GM19395 (cell line): Measurements from ENCODE around the gene PTPRCAP.

Experiments used
- ATAC-seq: cut with Tn5 transposase; IDR thresholded peaks from one replicate; pipeline ENCODE4 v1.9.1; 2021; ENCODE audit warnings: mild to moderate bottlenecking, moderate library complexity; ENCODE audit not compliant: unreplicated experiment

Gene PTPRCAP

DNA sequence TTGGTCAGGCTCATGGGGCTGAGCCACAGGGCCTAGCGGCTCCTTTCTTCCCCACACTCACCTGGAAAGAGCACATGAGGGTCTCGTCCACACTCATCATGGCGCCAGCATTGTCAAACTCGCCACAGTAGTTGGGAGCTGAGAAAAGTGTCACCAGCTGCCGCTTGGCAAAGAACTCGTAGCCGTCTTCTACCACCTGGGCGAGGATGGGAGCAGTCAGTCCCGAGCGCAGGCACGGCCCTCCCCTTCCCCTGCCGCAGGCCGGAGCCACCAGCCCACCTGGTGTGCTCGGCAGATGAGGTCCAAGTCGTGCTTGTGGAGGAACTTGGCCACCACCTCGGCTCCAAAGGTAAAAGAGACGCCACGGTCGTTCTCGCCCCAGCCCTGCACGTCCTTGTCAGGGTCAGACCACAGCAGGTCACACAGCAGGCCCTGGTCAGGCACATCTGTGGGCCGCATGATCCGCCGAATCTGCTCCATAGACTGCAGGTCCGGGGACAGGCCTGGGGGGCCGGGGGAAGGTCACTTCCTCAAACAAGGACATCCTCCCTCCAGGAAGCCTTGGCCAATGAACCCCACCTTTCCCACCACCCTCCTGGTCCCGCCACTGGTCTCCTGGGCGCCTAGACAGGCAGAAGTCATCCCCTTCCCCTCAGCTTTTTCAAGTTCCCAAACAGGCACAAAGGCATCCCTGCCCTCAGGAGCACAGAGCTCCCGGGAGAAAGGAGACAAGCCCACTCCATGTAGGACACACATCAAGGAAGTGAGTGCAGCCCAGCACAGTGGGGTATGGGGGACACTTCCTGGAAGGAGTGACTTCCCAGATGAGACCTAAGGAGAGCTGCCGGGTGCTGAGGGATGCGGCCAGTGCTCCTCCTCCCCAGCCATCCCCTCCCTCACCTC, 38.6 kb downstream of the PTPRCAP start:
- ATAC-seq = no peak

DNA sequence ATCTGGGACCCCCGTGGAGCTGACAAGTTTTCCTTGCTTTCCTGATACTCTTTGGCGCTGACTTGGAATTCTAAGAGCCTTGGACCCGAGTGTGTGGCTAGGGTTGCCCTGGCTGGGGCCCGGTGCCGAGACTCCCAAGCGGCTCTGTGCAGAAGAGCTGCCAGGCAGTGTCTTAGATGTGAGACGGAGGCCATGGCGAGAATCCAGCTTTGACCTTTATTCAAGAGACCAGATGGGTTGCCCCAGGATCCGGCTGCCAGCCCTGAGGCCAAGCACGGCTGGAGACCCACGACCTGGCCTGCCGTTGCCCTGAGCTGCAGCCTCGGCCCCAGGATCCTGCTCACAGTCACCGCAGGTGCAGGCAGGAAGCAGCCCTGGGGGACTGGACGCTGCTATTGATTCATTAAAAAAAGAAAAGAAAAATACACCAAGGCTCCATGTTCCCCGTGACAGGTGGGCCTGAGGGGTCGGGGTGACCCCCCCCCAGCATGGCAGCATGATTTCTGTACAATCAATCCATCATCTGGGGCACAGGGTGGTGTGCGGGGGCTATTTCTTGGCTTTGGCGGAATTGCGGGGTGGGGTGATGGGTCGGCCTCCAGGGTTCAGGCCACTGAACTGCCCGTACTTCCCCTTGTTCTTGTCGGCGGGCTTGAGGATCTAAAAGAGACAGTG, 39.4 kb downstream of the PTPRCAP start:
- ATAC-seq = no peak

DNA sequence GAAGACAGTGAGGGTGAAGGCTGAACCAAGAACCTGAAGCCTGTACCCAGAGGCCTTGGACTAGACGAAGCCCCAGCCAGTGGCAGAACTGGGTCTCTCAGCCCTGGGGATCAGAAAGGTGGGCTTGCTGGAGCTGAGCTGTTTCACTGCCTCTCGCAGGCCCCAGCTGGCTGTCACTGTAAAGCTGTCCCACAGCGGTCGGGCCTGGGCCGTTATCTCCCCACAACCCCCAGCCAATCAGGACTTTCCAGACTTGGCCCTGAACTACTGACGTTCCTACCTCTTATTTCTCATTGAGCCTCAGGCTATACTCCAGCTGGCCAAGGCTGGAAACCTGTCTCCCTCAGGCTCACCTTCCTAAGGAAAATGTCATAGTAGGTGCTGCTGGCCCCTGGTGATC, 39.9 kb downstream of the PTPRCAP start:
- no peak for ATAC-seq

GRCh38 chr11:67396587-67397389, 40.7 kb downstream of the PTPRCAP start:
- ATAC-seq = no peak

DNA sequence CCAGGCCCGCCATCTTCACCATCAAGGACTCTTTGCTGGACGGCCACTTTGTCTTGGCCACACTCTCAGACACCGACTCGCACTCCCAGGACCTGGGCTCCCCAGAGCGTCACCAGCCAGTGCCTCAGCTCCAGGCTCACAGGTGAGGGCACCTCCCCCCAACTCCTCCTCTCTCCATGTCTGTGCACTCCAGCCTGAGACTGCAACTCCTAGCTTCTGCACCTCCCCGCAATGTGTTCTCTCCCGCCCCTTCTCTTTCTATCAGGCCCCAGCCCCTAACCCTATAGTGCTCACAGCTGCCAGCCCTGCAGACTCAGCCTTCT, 41.3 kb downstream of the PTPRCAP start:
- no peak for ATAC-seq

DNA sequence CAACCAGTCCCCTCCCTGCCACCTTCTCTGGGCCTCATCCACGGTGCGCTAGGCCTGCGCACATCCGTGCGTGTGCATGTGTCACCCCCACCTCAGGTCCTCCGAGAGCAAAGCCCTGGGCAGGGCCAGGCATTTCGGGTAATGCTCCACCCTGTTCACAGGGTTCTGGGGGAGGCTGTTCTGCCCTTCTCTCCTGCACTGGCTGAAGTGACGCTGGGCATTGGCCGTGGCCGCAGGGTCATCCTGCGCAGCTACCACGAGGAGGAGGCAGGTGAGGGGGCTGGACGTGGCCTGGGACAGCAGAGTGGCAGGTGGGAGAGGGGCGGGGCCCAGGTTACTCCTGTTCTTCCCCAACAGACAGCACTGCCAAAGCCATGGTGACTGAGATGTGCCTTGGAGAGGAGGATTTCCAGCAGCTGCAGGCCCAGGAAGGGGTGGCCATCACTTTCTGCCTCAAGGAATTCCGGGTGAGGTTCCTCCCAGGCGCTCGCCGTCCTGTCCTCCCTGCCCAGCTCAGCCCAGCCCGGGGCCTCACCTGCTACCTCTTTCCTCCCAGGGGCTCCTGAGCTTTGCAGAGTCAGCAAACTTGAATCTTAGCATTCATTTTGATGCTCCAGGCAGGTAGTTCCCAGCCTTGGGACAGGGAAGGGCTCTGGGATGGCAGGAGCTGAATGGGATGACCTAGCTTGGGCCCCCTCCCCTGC, 41.8 kb downstream of the PTPRCAP start:
- no peak for ATAC-seq

DNA sequence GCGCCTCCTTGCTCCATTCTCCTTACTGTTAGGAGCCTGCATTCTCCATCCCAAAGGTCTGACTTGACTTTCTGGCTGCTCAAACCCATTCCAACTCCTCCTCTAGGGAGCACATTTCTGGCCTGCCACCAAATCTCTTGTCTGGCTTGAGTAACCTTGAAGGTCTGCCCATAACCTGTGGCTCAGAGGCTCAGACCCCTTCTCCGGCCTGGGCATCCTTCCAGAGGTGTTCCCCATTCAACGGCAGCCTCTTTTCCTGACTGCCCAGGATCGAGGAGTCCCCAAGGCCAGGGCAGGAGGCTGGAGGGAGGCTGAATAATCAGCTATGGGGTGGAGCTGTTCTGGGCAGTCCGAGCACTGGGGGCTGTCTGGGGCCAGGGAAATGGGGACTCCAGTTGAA, 43.5 kb downstream of the PTPRCAP start:
- ATAC-seq = no peak

GRCh38 chr11:67393437-67393836, 44.0 kb downstream of the PTPRCAP start:
- no peak for ATAC-seq

DNA sequence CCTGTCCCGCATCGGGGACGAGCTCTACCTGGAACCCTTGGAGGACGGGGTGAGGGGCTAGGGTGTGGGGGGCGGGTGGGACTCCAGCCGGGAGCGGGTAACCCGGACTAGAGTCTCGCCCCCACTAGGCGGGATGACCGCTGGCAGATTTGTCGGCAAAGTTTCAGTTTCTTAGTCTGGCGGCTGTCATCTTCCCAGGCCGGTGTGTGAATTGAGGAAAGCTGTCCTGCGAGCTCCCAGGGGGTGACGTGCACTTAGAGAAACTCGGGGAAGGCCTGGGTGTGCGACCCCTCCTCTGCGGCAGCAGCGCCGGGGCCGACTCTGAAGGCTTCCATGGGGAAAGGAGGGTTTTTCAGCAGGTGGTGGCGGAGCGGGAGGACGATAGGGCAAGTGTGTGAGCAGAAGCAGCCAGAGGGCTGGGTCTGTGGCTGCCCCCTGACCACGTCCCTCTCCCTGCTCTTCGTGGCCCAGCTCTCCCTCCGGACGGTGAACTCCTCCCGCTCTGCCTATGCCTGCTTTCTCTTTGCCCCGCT, 45.2 kb downstream of the PTPRCAP start:
- ATAC-seq = peak; percentile 5

- ATAC-seq = peak; percentile 57
Observed at GRCh38 chr11:67391304-67392182, 45.9 kb downstream of the PTPRCAP start, which contains the start of gene RAD9A. Gene RAD9A, plus strand, starts transcription at chr11:67391986. Its CDS starts 59 bp downstream, at chr11:67392045.

- no peak for ATAC-seq
Observed at GRCh38 chr11:67390947-67391303, 46.6 kb downstream of the PTPRCAP start.

- ATAC-seq = no peak
Observed at GRCh38 chr11:67389477-67389876, 48.0 kb downstream of the PTPRCAP start.

GRCh38 chr11:67387518-67387917, 50.0 kb downstream of the PTPRCAP start:
- no peak for ATAC-seq

DNA sequence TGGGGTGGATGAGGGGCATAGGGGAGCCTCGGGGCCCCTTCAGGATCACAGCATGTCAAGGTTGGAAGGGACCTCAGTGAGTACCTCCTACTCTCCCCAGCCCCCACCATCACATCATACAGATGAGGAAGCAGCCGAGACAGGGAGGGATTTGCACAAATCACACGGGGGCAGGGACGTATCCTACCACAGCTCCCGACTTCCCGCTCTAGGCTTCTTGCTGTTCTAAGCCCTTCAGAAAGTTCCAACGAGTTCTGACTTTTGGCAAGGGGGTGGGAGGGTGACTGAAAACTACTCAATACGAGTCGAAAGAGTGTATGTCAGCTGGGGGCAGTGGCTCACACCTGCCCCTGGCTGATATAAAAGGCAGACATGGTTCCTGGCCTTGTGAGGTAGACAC, 50.4 kb downstream of the PTPRCAP start:
- no peak for ATAC-seq
